Astrocyte (in vitro differentiated cells and primary cell): ENCODE data around the gene ETV1. TPM values are rescaled to one million over a fixed set of nuclear protein-coding genes. Genes with fewer than 3 reads are reported as not detected.

Experiments
- DNase-seq: peaks from one replicate; pipeline ENCODE4 v3.0.0-alpha.2; 2010; ENCODE audit warnings: low read depth
- FAIRE-seq: peaks from 2 replicates; lab custom pipeline; 2011; peaks lifted over from hg19 to GRCh38; lab: Jason Lieb, UNC
- H2AFZ ChIP-seq: 2 replicates; pipeline ENCODE4 v1.6.0; 2012; ENCODE audit warnings: low read depth, low read length, inconsistent platforms
- H3K27ac ChIP-seq: 2 replicates; pipeline ENCODE4 v1.5.1; 2011; ENCODE audit warnings: low read depth, low read length, inconsistent platforms
- H3K27me3 ChIP-seq: 2 replicates; pipeline ENCODE4 v1.6.0; 2011; ENCODE audit warnings: low read length, inconsistent platforms; ENCODE audit not compliant: insufficient read depth
- H3K36me3 ChIP-seq: 2 replicates; pipeline ENCODE4 v1.5.1; 2011; ENCODE audit warnings: low read length, inconsistent platforms; ENCODE audit not compliant: insufficient read depth
- H3K4me1 ChIP-seq: 2 replicates; pipeline ENCODE4 v1.5.1; 2011; ENCODE audit warnings: low read length, inconsistent platforms; ENCODE audit not compliant: insufficient read depth
- H3K4me2 ChIP-seq: 2 replicates; pipeline ENCODE4 v1.6.0; 2012; ENCODE audit warnings: low read length, inconsistent platforms
- H3K4me3 ChIP-seq: 2 replicates; pipeline ENCODE4 v1.5.1; 2011; ENCODE audit warnings: low read depth, mild to moderate bottlenecking, low read length, inconsistent platforms; ENCODE audit not compliant: insufficient read depth
- H3K79me2 ChIP-seq: 2 replicates; pipeline ENCODE4 v1.6.0; 2012; ENCODE audit warnings: mild to moderate bottlenecking, low read length, inconsistent platforms; ENCODE audit not compliant: insufficient read depth
- H3K9ac ChIP-seq: 2 replicates; pipeline ENCODE4 v1.6.0; 2012; ENCODE audit warnings: mild to moderate bottlenecking, low read length, inconsistent platforms
- H3K9me3 ChIP-seq: 2 replicates; pipeline ENCODE4 v1.5.1; 2012; ENCODE audit warnings: low read depth, mild to moderate bottlenecking, low read length, inconsistent platforms; ENCODE audit not compliant: insufficient read depth
- H4K20me1 ChIP-seq: 2 replicates; pipeline ENCODE4 v1.6.0; 2012; ENCODE audit warnings: low read length, inconsistent platforms; ENCODE audit not compliant: insufficient read depth
- H3K27ac Mint-ChIP-seq: one replicate; pipeline ENCODE4 v1.8.0; 2021; ENCODE audit warnings: mild to moderate bottlenecking, mixed read lengths; ENCODE audit not compliant: unreplicated experiment
- H3K27me3 Mint-ChIP-seq: one replicate; pipeline ENCODE4 v1.8.0; 2021; ENCODE audit warnings: low read depth, mixed read lengths; ENCODE audit not compliant: unreplicated experiment
- H3K36me3 Mint-ChIP-seq: one replicate; pipeline ENCODE4 v1.8.0; 2021; ENCODE audit warnings: low read depth, mixed read lengths; ENCODE audit not compliant: unreplicated experiment
- H3K4me1 Mint-ChIP-seq: one replicate; pipeline ENCODE4 v1.8.0; 2021; ENCODE audit warnings: low read depth, mixed read lengths; ENCODE audit not compliant: unreplicated experiment
- H3K4me3 Mint-ChIP-seq: one replicate; pipeline ENCODE4 v1.8.0; 2021; ENCODE audit warnings: mild to moderate bottlenecking, moderate library complexity, mixed read lengths; ENCODE audit not compliant: unreplicated experiment
- H3K9me3 Mint-ChIP-seq: one replicate; pipeline ENCODE4 v1.8.0; 2021; ENCODE audit warnings: mild to moderate bottlenecking, mixed read lengths; ENCODE audit not compliant: unreplicated experiment
- EZH2 ChIP-seq: IDR thresholded peaks from 2 replicates; pipeline ENCODE4 v1.6.1; 2012; ENCODE audit warnings: mild to moderate bottlenecking, low read length, inconsistent platforms; ENCODE audit not compliant: insufficient read depth
- total RNA-seq: library from RNA; stranded (reverse); gene quantifications from 2 replicates; pipeline ENCODE4 v1.2.1, GENCODE V29; 2021
- TF ChIP-seq, protein P1 (sequence below): IDR thresholded peaks from 2 replicates; pipeline ENCODE4 v1.5.1; 2011; ENCODE audit warnings: low read depth, mild to moderate bottlenecking, inconsistent platforms, low read length, moderate library complexity; ENCODE audit not compliant: insufficient read depth

The ETV1 gene
- total RNA-seq, 1 donor from 2014 or later: 12.6 TPM

DNA sequence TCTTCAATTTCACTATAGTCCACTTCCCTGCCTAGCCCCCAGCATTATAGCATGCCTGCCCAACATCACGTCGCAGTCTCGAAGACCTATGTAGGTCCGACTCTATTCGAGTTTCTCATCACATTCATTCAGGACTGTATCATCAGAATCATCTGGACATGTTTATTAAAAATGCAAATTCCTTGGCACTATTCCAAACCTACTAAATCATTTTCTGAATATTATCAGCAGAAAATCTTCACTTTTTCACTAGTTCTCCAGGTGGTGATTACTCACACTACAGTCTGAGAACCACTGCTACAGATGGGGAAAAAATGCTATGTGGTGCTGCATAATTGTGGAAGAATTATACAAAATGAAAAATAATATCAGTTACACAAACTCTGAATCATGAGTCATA lies 29.3 kb upstream of the ETV1 start:
- FAIRE-seq (no peak), DNase-seq (peak; percentile 55)
- Histone ChIP-seq H3K79me2 (no peaks in the 10 kb centered on the region), H3K4me3 (no peak overlapping the region), H3K36me3 (no peaks in the 10 kb centered on the region), H3K4me1 (peaks cover 11% of the 10 kb centered on the region), H2AFZ (no peak overlapping the region), H4K20me1 (no peaks in the 10 kb centered on the region), H3K27ac (no peak overlapping the region), H3K9ac (no peak overlapping the region), H3K27me3 (no peaks in the 10 kb centered on the region), H3K9me3 (no peaks in the 10 kb centered on the region), H3K4me2 (no peak overlapping the region)
- no peak overlapping the region for H3K27ac Mint-ChIP-seq
- H3K9me3 Mint-ChIP-seq: no peaks in the 10 kb centered on the region
- no peaks in the 10 kb centered on the region for H3K27me3 Mint-ChIP-seq
- no peak overlapping the region for H3K4me3 Mint-ChIP-seq
- no peak for TF ChIP-seq EZH2
- TF ChIP-seq, protein P1, sequence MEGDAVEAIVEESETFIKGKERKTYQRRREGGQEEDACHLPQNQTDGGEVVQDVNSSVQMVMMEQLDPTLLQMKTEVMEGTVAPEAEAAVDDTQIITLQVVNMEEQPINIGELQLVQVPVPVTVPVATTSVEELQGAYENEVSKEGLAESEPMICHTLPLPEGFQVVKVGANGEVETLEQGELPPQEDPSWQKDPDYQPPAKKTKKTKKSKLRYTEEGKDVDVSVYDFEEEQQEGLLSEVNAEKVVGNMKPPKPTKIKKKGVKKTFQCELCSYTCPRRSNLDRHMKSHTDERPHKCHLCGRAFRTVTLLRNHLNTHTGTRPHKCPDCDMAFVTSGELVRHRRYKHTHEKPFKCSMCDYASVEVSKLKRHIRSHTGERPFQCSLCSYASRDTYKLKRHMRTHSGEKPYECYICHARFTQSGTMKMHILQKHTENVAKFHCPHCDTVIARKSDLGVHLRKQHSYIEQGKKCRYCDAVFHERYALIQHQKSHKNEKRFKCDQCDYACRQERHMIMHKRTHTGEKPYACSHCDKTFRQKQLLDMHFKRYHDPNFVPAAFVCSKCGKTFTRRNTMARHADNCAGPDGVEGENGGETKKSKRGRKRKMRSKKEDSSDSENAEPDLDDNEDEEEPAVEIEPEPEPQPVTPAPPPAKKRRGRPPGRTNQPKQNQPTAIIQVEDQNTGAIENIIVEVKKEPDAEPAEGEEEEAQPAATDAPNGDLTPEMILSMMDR: no peak
- peaks cover 18% of the 10 kb centered on the region for H3K4me1 Mint-ChIP-seq
- no peaks in the 10 kb centered on the region for H3K36me3 Mint-ChIP-seq

DNA sequence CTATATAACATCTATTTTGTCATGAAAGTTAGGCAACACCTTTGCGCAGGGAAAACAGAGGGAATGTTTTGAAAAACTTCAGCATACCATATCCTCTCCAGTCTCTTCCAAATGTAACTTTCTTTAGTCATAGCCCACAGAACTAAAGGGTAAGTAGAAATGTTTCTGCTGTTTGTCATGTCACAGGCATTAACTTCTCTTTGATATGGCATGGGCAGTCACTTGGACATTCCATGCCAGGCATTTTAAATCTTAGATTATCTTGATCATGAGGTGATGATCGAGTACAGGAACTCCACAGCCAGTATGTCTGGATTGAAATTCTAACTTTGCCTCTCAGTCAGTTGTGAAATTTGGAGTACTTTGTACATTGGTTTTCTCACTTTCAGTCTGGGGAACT lies 27.5 kb upstream of the ETV1 start:
- Histone ChIP-seq H4K20me1 (no peaks in the 10 kb centered on the region), H3K9me3 (no peaks in the 10 kb centered on the region), H3K9ac (no peak overlapping the region), H3K27ac (peak overlapping the region; percentile 5), H3K4me3 (no peak overlapping the region), H2AFZ (no peak overlapping the region), H3K36me3 (no peaks in the 10 kb centered on the region), H3K4me1 (peaks cover 11% of the 10 kb centered on the region), H3K79me2 (no peaks in the 10 kb centered on the region), H3K4me2 (no peak overlapping the region), H3K27me3 (no peaks in the 10 kb centered on the region)
- FAIRE-seq: no peak
- no peak for TF ChIP-seq EZH2
- TF ChIP-seq, protein P1: no peak
- Mint-ChIP-seq H3K36me3 (no peaks in the 10 kb centered on the region), H3K27me3 (no peaks in the 10 kb centered on the region), H3K4me1 (peaks cover 18% of the 10 kb centered on the region), H3K9me3 (no peaks in the 10 kb centered on the region), H3K27ac (no peak overlapping the region), H3K4me3 (no peak overlapping the region)
- peak; percentile 46 for DNase-seq

DNA sequence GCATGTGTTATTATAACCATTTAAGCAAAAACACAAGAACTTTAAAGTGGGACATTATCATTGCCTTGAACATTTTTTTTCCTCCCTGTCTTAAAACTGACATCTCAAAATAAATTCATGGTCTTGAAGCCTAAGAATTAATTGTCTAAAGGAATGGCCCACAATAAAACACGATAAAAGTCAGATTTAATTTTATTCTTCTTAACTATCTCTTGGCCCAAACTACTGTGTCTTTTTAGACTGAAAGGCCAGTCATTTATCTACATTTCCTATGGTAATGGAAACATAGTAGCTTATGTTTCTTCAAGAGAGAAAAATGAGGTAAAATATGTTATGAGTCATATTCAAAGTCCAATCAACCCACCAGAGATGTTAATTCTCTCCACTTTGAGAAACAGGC lies 24.4 kb upstream of the ETV1 start:
- Histone ChIP-seq H3K9me3 (no peaks in the 10 kb centered on the region), H3K27ac (no peak overlapping the region), H2AFZ (no peak overlapping the region), H3K4me2 (no peak overlapping the region), H3K9ac (no peak overlapping the region), H3K4me1 (no peaks in the 10 kb centered on the region), H3K36me3 (no peaks in the 10 kb centered on the region), H3K79me2 (no peaks in the 10 kb centered on the region), H3K27me3 (no peaks in the 10 kb centered on the region), H3K4me3 (no peak overlapping the region), H4K20me1 (no peaks in the 10 kb centered on the region)
- H3K27ac Mint-ChIP-seq: no peak overlapping the region
- H3K36me3 Mint-ChIP-seq: no peaks in the 10 kb centered on the region
- no peaks in the 10 kb centered on the region for H3K9me3 Mint-ChIP-seq
- H3K4me3 Mint-ChIP-seq: no peak overlapping the region
- H3K27me3 Mint-ChIP-seq: no peaks in the 10 kb centered on the region
- DNase-seq (peak; percentile 63), FAIRE-seq (no peak)
- no peak for TF ChIP-seq EZH2
- TF ChIP-seq, protein P1: no peak
- H3K4me1 Mint-ChIP-seq: peaks cover 18% of the 10 kb centered on the region
